BE2C (cell line): ENCODE results near the gene NDUFA6.

ENCODE experiments used
- DNase-seq: peaks from one replicate; pipeline ENCODE4 v3.0.0-alpha.2; 2020
- H3K27me3 ChIP-seq: fragments of 250-450 bp; sonication (Bioruptor Pico); 2 replicates; pipeline ENCODE4 v1.5.1; 2020; ENCODE audit warnings: mild to moderate bottlenecking
- H3K36me3 ChIP-seq: fragments of 250-450 bp; sonication (Bioruptor Pico); 2 replicates; pipeline ENCODE4 v1.5.1; 2020; ENCODE audit warnings: mild to moderate bottlenecking
- H3K4me1 ChIP-seq: fragments of 250-450 bp; sonication (Bioruptor Pico); 2 replicates; pipeline ENCODE4 v1.5.1; 2020
- H3K4me3 ChIP-seq: 2 replicates; pipeline ENCODE4 v1.5.1; 2011; ENCODE audit warnings: low read depth, low read length
- H3K9me3 ChIP-seq: fragments of 250-450 bp; sonication (Bioruptor Pico); 2 replicates; pipeline ENCODE4 v1.5.1; 2020
- CTCF ChIP-seq: IDR thresholded peaks from 2 replicates; pipeline ENCODE4 v1.5.1; 2012; ENCODE audit warnings: mild to moderate bottlenecking, low read depth, low read length

The NDUFA6 gene

GRCh38 chr22:42101199-42101598 is 10.6 kb upstream of the NDUFA6 start:
- DNase-seq: no peak
- H3K27me3 ChIP-seq: no peaks in the 10 kb centered on the region
- no peak for TF ChIP-seq CTCF
- no peaks in the 10 kb centered on the region for H3K36me3 ChIP-seq
- no peaks in the 10 kb centered on the region for H3K4me1 ChIP-seq
- no peaks in the 10 kb centered on the region; the same call in 1 of the 2 replicates for H3K9me3 ChIP-seq
- no peak overlapping the region for H3K4me3 ChIP-seq

- peak overlapping the region; percentile 71 for H3K4me3 ChIP-seq
- no peaks in the 10 kb centered on the region for H3K4me1 ChIP-seq
- no peaks in the 10 kb centered on the region for H3K9me3 ChIP-seq
- peaks cover 25% of the 10 kb centered on the region for H3K36me3 ChIP-seq
- TF ChIP-seq CTCF: no peak
- no peaks in the 10 kb centered on the region for H3K27me3 ChIP-seq
- no peak for DNase-seq
Observed at GRCh38 chr22:42091455-42091782, 847 bp upstream of the NDUFA6 start.

GRCh38 chr22:42086051-42086450 is 4.5 kb downstream of the NDUFA6 start:
- H3K4me1 ChIP-seq: no peaks in the 10 kb centered on the region
- no peak overlapping the region for H3K4me3 ChIP-seq
- no peaks in the 10 kb centered on the region for H3K9me3 ChIP-seq
- H3K27me3 ChIP-seq: no peaks in the 10 kb centered on the region
- no peak for DNase-seq
- TF ChIP-seq CTCF: no peak
- H3K36me3 ChIP-seq: peaks cover 72% of the 10 kb centered on the region

GRCh38 chr22:42084874-42085273 is 5.7 kb downstream of the NDUFA6 start:
- no peak for DNase-seq
- Histone ChIP-seq H3K27me3 (no peaks in the 10 kb centered on the region), H3K36me3 (peaks cover 68% of the 10 kb centered on the region), H3K4me1 (no peaks in the 10 kb centered on the region), H3K4me3 (no peak overlapping the region), H3K9me3 (no peaks in the 10 kb centered on the region)
- no peak for TF ChIP-seq CTCF

- Histone ChIP-seq H3K27me3 (no peaks in the 10 kb centered on the region), H3K36me3 (peaks cover 57% of the 10 kb centered on the region), H3K4me1 (peaks cover 6% of the 10 kb centered on the region), H3K4me3 (no peak overlapping the region), H3K9me3 (no peaks in the 10 kb centered on the region)
- TF ChIP-seq CTCF: no peak
- no peak for DNase-seq
Observed at GRCh38 chr22:42083119-42083518, 7.5 kb downstream of the NDUFA6 start.

- no peak for TF ChIP-seq CTCF
- peaks cover 36% of the 10 kb centered on the region for H3K36me3 ChIP-seq
- peak overlapping the region; percentile 89 for H3K4me3 ChIP-seq
- peak; percentile 41 for DNase-seq
- peaks cover 6% of the 10 kb centered on the region for H3K4me1 ChIP-seq
- no peaks in the 10 kb centered on the region for H3K27me3 ChIP-seq
- no peaks in the 10 kb centered on the region for H3K9me3 ChIP-seq
Observed at GRCh38 chr22:42080287-42080686, 10.3 kb downstream of the NDUFA6 start.
